Tibial artery (tissue), 4 donors: ENCODE data around the gene AKAP6.

Experiments used
- DNase-seq, 2 donors: peaks; one replicate each; pipeline ENCODE4 v3.0.0-alpha.2; 2019
- H3K27ac ChIP-seq, 2 donors: fragments of 200-600 bp; sonication (generic) in 1 of 2; 1 replicate in 1 of 2; 2 replicates in 1 of 2; pipeline ENCODE4 v1.5.1; 2018 to 2019; ENCODE audit warnings: mild to moderate bottlenecking in 1 of 2
- H3K27me3 ChIP-seq, 2 donors: fragments of 200-600 bp; sonication (generic) in 1 of 2; one replicate each; pipeline versions ENCODE4 v1.5.1 to v1.6.0; 2016 to 2019
- H3K36me3 ChIP-seq, 3 donors: fragments of 200-600 bp; sonication (generic) in 2 of 3; one replicate each; pipeline ENCODE4 v1.5.1; 2016 to 2019; ENCODE audit warnings: mild to moderate bottlenecking in 2 of 3
- H3K4me1 ChIP-seq, 4 donors: fragments of 200-600 bp; sonication (generic) in 2 of 4; 1 replicate in 3 of 4; 2 replicates in 1 of 4; pipeline ENCODE4 v1.5.1; 2016 to 2019
- H3K4me3 ChIP-seq, 2 donors: fragments of 200-600 bp; sonication (generic) in 1 of 2; 1 replicate in 1 of 2; 2 replicates in 1 of 2; pipeline ENCODE4 v1.5.1; 2018 to 2019; ENCODE audit warnings: mild to moderate bottlenecking in 2 of 2
- H3K9me3 ChIP-seq, 3 donors: fragments of 200-600 bp; sonication (generic) in 1 of 3; one replicate each; pipeline ENCODE4 v1.5.1; 2016 to 2019
- intact Hi-C: fragments of 100-400 bp; cut with DNase I; formaldehyde crosslinking; loops from one replicate; pipeline ENCODE4 v1.15.0; 2023; ENCODE audit warnings: low total_unique reads
- TF ChIP-seq, protein P1 (sequence below), 2 experiments: fragments of 200-600 bp in 1 of 2; fragments of 450-650 bp in 1 of 2; IDR thresholded peaks; one replicate each; pipeline ENCODE4 v1.5.1; 2017 to 2019; ENCODE audit warnings: antibody characterized with exemption in 2 of 2, mild to moderate bottlenecking in 1 of 2, moderate library complexity in 1 of 2

The AKAP6 gene

DNA sequence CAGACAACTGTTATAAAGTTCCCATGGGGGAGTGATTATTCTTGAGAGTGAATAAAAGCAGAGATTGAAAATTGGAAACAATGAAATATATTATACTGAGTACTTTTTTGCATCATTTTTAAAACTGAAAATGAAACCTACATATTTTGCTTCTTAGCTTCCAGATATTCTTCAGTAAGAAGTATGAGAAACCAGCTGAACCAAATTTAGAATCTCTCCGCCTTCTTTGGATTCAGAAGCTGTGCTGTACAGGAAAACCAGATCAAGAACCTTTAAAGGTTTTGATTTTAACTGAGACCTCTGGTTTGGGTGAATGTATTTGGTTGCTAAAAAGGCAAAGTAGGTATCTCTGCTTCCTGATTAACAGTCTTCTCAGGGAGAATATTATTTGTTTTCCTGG is 109.4 kb downstream of the AKAP6 start:
- no peak for DNase-seq
- peaks cover 0 to 51% (median 14%) of the 10 kb centered on the region in 4 donors for H3K4me1 ChIP-seq
- H3K27me3 ChIP-seq: no peaks in the 10 kb centered on the region
- TF ChIP-seq, protein P1, sequence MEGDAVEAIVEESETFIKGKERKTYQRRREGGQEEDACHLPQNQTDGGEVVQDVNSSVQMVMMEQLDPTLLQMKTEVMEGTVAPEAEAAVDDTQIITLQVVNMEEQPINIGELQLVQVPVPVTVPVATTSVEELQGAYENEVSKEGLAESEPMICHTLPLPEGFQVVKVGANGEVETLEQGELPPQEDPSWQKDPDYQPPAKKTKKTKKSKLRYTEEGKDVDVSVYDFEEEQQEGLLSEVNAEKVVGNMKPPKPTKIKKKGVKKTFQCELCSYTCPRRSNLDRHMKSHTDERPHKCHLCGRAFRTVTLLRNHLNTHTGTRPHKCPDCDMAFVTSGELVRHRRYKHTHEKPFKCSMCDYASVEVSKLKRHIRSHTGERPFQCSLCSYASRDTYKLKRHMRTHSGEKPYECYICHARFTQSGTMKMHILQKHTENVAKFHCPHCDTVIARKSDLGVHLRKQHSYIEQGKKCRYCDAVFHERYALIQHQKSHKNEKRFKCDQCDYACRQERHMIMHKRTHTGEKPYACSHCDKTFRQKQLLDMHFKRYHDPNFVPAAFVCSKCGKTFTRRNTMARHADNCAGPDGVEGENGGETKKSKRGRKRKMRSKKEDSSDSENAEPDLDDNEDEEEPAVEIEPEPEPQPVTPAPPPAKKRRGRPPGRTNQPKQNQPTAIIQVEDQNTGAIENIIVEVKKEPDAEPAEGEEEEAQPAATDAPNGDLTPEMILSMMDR (IDR thresholded peaks at IDR 0.05): no peak
- H3K9me3 ChIP-seq: no peaks in the 10 kb centered on the region
- intact Hi-C loops: no loop called here
- peak overlapping the region; percentile 2 to 16 for H3K4me3 ChIP-seq
- no peaks in the 10 kb centered on the region for H3K36me3 ChIP-seq
- peak overlapping the region; percentile 81 to 90 for H3K27ac ChIP-seq

- Histone ChIP-seq H3K36me3 (no peaks in the 10 kb centered on the region), H3K27me3 (no peaks in the 10 kb centered on the region), H3K27ac (no peak overlapping the region), H3K4me3 (no peak overlapping the region), H3K4me1 (peaks cover 0 to 69% (median 12%) of the 10 kb centered on the region in 4 donors), H3K9me3 (no peaks in the 10 kb centered on the region)
- no peak for DNase-seq
- intact Hi-C loops: no loop called here
- TF ChIP-seq, protein P1 (IDR thresholded peaks at IDR 0.05): no peak
Observed at GRCh38 chr14:32443890-32444661, 115.0 kb downstream of the AKAP6 start.

DNA sequence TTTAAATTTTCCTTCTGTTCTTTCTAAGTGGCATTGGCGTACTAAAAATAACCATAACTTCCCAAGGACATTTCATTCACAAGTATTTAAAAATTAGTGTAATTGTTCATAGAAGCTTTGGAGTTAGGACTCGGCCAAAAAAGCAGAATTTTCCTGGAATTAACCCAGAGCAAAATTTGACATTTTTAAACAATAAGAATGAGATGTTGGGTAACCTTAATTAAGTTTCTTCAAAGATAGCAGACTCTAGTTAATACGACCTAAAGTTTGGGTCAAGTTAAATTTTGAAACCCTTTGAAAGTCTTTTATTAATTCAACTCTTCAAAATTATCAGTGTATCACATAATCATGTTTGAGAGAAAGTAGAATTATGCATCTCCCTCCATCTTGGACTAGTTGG is 118.3 kb downstream of the AKAP6 start:
- no peaks in the 10 kb centered on the region for H3K9me3 ChIP-seq
- intact Hi-C loops: no loop called here
- no peak overlapping the region for H3K4me3 ChIP-seq
- H3K4me1 ChIP-seq: peaks cover 0 to 86% (median 10%) of the 10 kb centered on the region in 4 donors
- no peak for DNase-seq
- H3K36me3 ChIP-seq: no peaks in the 10 kb centered on the region
- no peaks in the 10 kb centered on the region for H3K27me3 ChIP-seq
- TF ChIP-seq, protein P1 (IDR thresholded peaks at IDR 0.05): no peak
- peak overlapping the region in 1 of 2 donors; percentile 9 for H3K27ac ChIP-seq

- H3K36me3 ChIP-seq: no peaks in the 10 kb centered on the region
- peaks cover 0 to 89% (median 9%) of the 10 kb centered on the region in 4 donors for H3K4me1 ChIP-seq
- TF ChIP-seq, protein P1 (IDR thresholded peaks at IDR 0.05): no peak
- H3K4me3 ChIP-seq: no peak overlapping the region
- peak overlapping the region in 1 of 2 donors; percentile 34 for H3K27ac ChIP-seq
- no peaks in the 10 kb centered on the region for H3K9me3 ChIP-seq
- no peaks in the 10 kb centered on the region for H3K27me3 ChIP-seq
- no peak for DNase-seq
- intact Hi-C loops: no loop called here
Observed at GRCh38 chr14:32449648-32450047, 120.5 kb downstream of the AKAP6 start.

GRCh38 chr14:32450919-32451675 is 122.0 kb downstream of the AKAP6 start:
- intact Hi-C loops: no loop called here
- Histone ChIP-seq H3K27me3 (no peaks in the 10 kb centered on the region), H3K4me3 (no peak overlapping the region), H3K36me3 (no peaks in the 10 kb centered on the region), H3K9me3 (no peaks in the 10 kb centered on the region), H3K27ac (peak overlapping the region in 1 of 2 donors; percentile 34), H3K4me1 (peaks cover 0 to 76% (median 8%) of the 10 kb centered on the region in 4 donors)
- TF ChIP-seq, protein P1 (IDR thresholded peaks at IDR 0.05): no peak
- DNase-seq: no peak
